Measurements from ENCODE around the gene TRIM58.
A peak's percentile ranks its signal among the peaks of the same experiment; 100 is the strongest.

Gene TRIM58

GRCh38 chr1:247904122-247904521 lies 47.1 kb downstream of the TRIM58 start:
- H3K27ac ChIP-seq: no peak overlapping the region
- no peak for DNase-seq (ENCODE audit: low spot score)
- TF ChIP-seq CTCF (conservative IDR thresholded peaks at IDR 0.05; ENCODE audit: low read depth): no peak
- ChIA-PET POLR2A (ENCODE audit: low non-redundant PET) (no interaction called here), CTCF (no interaction called here)

- POLR2A ChIA-PET (ENCODE audit: low non-redundant PET): no interaction called here
- no peak for DNase-seq (ENCODE audit: low spot score)
- no peak for TF ChIP-seq CTCF (conservative IDR thresholded peaks at IDR 0.05; ENCODE audit: low read depth)
- H3K27ac ChIP-seq: no peak overlapping the region
- CTCF ChIA-PET: no interaction called here
Measured at GRCh38 chr1:247905181-247905580, 48.2 kb downstream of the TRIM58 start.

DNA sequence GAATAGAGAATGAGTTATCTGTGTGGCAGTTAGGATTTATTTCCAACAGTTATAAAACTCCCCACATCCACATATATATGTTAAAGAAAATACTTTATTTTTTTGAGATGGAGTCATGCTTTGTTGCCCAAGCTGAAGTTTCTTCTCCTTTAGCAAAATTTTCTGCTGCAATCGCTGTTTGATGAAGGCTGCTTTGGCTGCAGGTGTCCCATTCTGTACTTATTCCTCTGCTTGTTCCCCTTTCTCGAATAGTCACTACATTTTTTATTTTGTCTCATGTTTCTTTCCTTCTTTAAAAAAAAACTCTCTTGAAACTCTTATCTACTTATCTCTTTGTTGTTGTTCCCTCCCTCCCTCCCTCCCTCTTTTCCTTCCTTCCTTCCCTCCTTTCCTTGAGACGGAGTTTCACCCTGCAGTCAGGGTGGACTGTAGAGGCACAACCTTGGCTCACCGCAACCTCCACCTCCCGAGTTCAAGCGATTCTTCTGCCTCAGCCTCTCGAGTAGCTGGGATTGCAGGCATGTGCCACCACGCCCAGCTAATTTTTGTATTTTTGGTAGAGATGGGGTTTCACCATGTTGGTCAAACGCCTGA lies 49.0 kb downstream of the TRIM58 start:
- ChIA-PET POLR2A (ENCODE audit: low non-redundant PET) (no interaction called here), CTCF (interaction anchor here (1.2 kb wide), 1 partner anchor 31 kb away, joined by 5 read pairs; no protein-coding TSS in a partner anchor)
- no peak for TF ChIP-seq CTCF (conservative IDR thresholded peaks at IDR 0.05; ENCODE audit: low read depth)
- DNase-seq (ENCODE audit: low spot score): no peak
- H3K27ac ChIP-seq: peak overlapping the region; percentile 74

- TF ChIP-seq CTCF (conservative IDR thresholded peaks at IDR 0.05; ENCODE audit: low read depth): no peak
- peak overlapping the region; percentile 74 for H3K27ac ChIP-seq
- POLR2A ChIA-PET (ENCODE audit: low non-redundant PET): no interaction called here
- DNase-seq (ENCODE audit: low spot score): peak; percentile 81
- CTCF ChIA-PET: interaction anchor here (1.2 kb wide), 1 partner anchor 30 kb away, joined by 5 read pairs; no protein-coding TSS in a partner anchor
Measured at GRCh38 chr1:247906504-247907047, 49.6 kb downstream of the TRIM58 start.

DNA sequence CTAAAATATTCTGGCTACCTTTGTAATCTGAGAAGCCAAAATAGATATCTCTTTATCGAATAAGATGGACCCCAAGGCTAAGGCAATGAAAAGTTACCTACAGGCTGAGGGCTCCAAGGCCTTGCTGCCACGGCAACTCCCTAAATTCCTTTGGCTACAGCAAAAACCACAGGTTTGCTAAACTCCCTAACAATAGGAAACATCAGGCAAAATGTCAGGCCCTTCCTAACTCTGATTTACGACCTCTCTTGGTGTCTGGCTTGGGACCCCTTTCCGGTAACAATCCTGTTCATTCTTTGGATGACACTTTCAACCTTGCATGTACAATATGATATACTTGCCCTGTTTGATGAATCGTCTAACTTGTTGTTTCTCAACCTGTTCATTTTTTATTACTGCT lies 51.8 kb downstream of the TRIM58 start:
- CTCF ChIA-PET: no interaction called here

GRCh38 chr1:247913786-247914185 lies 56.8 kb downstream of the TRIM58 start:
- no peak overlapping the region for H3K27ac ChIP-seq
- POLR2A ChIA-PET (ENCODE audit: low non-redundant PET): no interaction called here

More for the DNA sequence above, 51.8 kb downstream of the TRIM58 start:
- no peak overlapping the region for H3K27ac ChIP-seq
- DNase-seq (ENCODE audit: low spot score): no peak
- no peak for TF ChIP-seq CTCF (conservative IDR thresholded peaks at IDR 0.05; ENCODE audit: low read depth)
- POLR2A ChIA-PET (ENCODE audit: low non-redundant PET): no interaction called here

More at GRCh38 chr1:247913786-247914185, 56.8 kb downstream of the TRIM58 start:
- TF ChIP-seq CTCF (conservative IDR thresholded peaks at IDR 0.05; ENCODE audit: low read depth): no peak
- CTCF ChIA-PET: no interaction called here
- DNase-seq (ENCODE audit: low spot score): no peak
